Parathyroid adenoma (tissue), 2 donors: Measurements from ENCODE around the gene PJA2.

Experiments
- H2AFZ ChIP-seq: fragments of 300-600 bp; sonication (generic); one replicate; pipeline ENCODE4 v1.7.0; 2017; ENCODE audit warnings: antibody characterized with exemption, mild to moderate bottlenecking
- H3K27ac ChIP-seq: fragments of 300-600 bp; sonication (generic); one replicate; pipeline ENCODE4 v1.7.0; 2017
- H3K27me3 ChIP-seq: fragments of 300-600 bp; sonication (generic); one replicate; pipeline ENCODE4 v1.7.0; 2017; ENCODE audit warnings: low read length; ENCODE audit not compliant: control insufficient read depth, insufficient read depth
- H3K36me3 ChIP-seq: fragments of 300-600 bp; sonication (generic); one replicate; pipeline ENCODE4 v1.7.0; 2017; ENCODE audit warnings: low read length; ENCODE audit not compliant: control insufficient read depth, insufficient read depth
- H3K4me1 ChIP-seq: fragments of 300-600 bp; sonication (generic); one replicate; pipeline ENCODE4 v1.7.0; 2017; ENCODE audit warnings: control low read depth
- H3K4me2 ChIP-seq: fragments of 300-600 bp; sonication (generic); one replicate; pipeline ENCODE4 v1.7.0; 2017; ENCODE audit warnings: low read length
- H3K4me3 ChIP-seq: fragments of 300-600 bp; sonication (generic); one replicate; pipeline ENCODE4 v1.7.0; 2017; ENCODE audit warnings: low read depth, low read length
- H3K79me2 ChIP-seq: fragments of 300-600 bp; sonication (generic); one replicate; pipeline ENCODE4 v1.7.0; 2017; ENCODE audit warnings: control low read depth
- H3K9ac ChIP-seq: fragments of 300-600 bp; sonication (generic); one replicate; pipeline ENCODE4 v1.7.0; 2017; ENCODE audit warnings: mild to moderate bottlenecking
- H3K9me3 ChIP-seq: fragments of 300-600 bp; sonication (generic); one replicate; pipeline ENCODE4 v1.7.0; 2017; ENCODE audit warnings: low read length; ENCODE audit not compliant: control insufficient read depth
- CTCF ChIP-seq: fragments of 300-600 bp; sonication (generic); IDR thresholded peaks from one replicate; pipeline ENCODE4 v1.7.0; 2017; ENCODE audit warnings: antibody characterized with exemption, mild to moderate bottlenecking
- donor health status: primary hyperparathyroidism.

The PJA2 gene

DNA sequence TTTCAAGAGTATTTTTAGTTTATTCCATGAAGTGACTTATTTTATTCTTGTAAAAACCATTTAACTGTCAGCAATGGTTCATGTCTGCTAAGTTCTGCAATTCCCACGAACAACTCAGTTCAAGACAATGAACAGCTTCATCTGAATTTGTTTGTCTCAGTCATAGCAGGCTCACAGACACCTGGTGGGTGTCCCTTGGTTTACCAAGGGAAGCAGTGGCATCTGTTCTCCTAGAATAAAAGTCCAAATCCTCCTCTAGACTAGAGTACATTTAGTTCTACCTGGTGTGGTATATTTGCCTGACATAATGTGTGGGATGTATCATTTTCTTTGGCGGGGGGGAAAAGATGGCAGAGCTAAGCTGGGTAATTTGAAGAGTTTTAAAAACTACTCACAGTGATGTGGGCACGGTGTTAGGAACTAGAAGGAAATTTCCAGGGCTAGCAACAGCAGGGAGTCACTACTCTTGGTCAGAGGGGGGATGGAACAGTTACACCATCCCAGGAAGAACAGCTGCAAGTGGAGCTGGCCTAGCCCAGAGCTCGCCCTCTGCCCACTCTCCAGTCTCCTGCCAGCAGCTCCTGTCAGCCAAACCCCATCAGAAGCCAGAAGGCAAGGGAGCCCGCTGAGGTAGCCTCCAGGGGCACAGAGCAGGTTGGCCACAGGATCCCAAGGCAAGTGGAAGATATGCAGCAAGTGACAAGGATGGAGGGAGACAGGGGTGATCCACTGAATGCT lies 100.3 kb downstream of the PJA2 start:
- Histone ChIP-seq H3K4me3 (no peak overlapping the region), H3K9me3 (no peaks in the 10 kb centered on the region), H3K36me3 (no peaks in the 10 kb centered on the region), H3K79me2 (no peaks in the 10 kb centered on the region), H3K4me1 (no peaks in the 10 kb centered on the region), H3K27ac (no peak overlapping the region), H3K27me3 (no peaks in the 10 kb centered on the region), H3K9ac (no peak overlapping the region), H2AFZ (no peak overlapping the region), H3K4me2 (no peak overlapping the region)
- no peak for TF ChIP-seq CTCF

DNA sequence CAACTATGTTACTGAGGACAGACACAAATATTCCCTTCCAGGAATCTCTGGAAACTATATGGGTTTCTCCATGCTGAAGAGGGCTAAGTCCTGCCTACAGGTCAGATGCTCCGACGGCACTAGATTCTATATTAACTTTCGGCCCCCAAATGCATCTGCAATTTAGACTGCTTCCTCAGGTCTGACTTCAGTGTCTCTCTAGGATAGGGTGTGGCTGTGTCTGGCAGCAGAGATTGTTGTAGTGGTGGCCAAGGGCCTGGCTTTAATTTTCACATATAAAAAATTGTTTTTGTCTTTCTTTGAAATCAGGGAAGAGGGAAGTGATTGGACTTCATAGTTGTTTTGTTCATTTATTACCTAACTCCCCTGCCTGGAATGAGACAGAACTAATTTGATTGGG lies 101.8 kb downstream of the PJA2 start:
- H3K9ac ChIP-seq = no peak overlapping the region
- no peaks in the 10 kb centered on the region for H3K36me3 ChIP-seq
- no peak for TF ChIP-seq CTCF
- H3K4me1 ChIP-seq = no peaks in the 10 kb centered on the region
- H3K79me2 ChIP-seq = no peaks in the 10 kb centered on the region
- no peak overlapping the region for H3K4me2 ChIP-seq
- H3K27me3 ChIP-seq = no peaks in the 10 kb centered on the region
- H3K4me3 ChIP-seq = no peak overlapping the region
- H3K27ac ChIP-seq = no peak overlapping the region
- H3K9me3 ChIP-seq = no peaks in the 10 kb centered on the region
- H2AFZ ChIP-seq = no peak overlapping the region

DNA sequence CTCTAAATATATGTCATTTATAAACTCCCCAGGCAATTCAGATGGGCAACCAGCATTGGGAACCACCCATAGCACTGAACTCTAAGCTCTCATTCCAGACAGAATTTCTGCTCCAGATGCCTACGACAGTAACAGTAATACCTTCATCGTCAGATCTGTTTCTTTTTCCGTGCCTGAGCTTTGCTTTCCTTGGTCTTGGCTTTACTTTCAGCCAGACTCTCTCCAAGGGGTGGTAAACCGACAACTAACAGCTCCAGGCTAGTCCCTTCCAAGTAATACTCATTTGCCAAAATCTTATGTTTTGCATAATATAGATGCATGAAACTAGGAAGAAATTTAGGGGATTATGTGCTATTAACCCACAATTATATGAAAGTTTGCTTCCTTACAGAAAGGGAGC lies 102.3 kb downstream of the PJA2 start:
- no peaks in the 10 kb centered on the region for H3K79me2 ChIP-seq
- no peaks in the 10 kb centered on the region for H3K9me3 ChIP-seq
- H3K4me3 ChIP-seq = no peak overlapping the region
- no peak overlapping the region for H2AFZ ChIP-seq
- no peaks in the 10 kb centered on the region for H3K27me3 ChIP-seq
- TF ChIP-seq CTCF = no peak
- no peaks in the 10 kb centered on the region for H3K36me3 ChIP-seq
- H3K4me2 ChIP-seq = no peak overlapping the region
- no peak overlapping the region for H3K9ac ChIP-seq
- no peak overlapping the region for H3K27ac ChIP-seq
- no peaks in the 10 kb centered on the region for H3K4me1 ChIP-seq

DNA sequence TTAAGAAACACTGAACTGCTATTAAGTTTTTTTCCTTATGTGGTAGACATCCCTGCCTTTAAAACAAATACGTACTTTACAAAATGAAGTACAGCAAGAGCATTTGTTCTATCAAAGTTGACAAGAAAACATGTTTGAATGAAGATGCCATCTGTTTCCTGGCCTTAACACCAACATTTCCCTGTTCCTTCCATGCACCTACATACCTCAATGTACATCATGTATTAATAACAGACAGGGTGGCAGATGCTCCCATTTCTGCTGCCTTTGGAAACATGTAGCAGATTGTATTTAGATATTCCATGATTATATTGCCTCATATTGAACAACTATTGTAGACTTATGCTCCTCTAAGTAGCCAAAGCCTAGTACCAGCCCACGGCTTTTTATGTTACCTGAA lies 104.4 kb downstream of the PJA2 start:
- H3K27me3 ChIP-seq = no peaks in the 10 kb centered on the region
- H3K4me3 ChIP-seq = no peak overlapping the region
- H3K4me1 ChIP-seq = no peaks in the 10 kb centered on the region
- H3K27ac ChIP-seq = no peak overlapping the region
- TF ChIP-seq CTCF = no peak
- H3K4me2 ChIP-seq = no peak overlapping the region
- no peaks in the 10 kb centered on the region for H3K9me3 ChIP-seq
- H2AFZ ChIP-seq = no peak overlapping the region
- no peaks in the 10 kb centered on the region for H3K36me3 ChIP-seq
- no peaks in the 10 kb centered on the region for H3K79me2 ChIP-seq
- no peak overlapping the region for H3K9ac ChIP-seq

- no peak overlapping the region for H3K27ac ChIP-seq
- H3K36me3 ChIP-seq = no peaks in the 10 kb centered on the region
- H3K4me1 ChIP-seq = no peaks in the 10 kb centered on the region
- H2AFZ ChIP-seq = no peak overlapping the region
- TF ChIP-seq CTCF = no peak
- no peaks in the 10 kb centered on the region for H3K79me2 ChIP-seq
- no peak overlapping the region for H3K9ac ChIP-seq
- H3K4me3 ChIP-seq = no peak overlapping the region
- H3K27me3 ChIP-seq = no peaks in the 10 kb centered on the region
- no peak overlapping the region for H3K4me2 ChIP-seq
- H3K9me3 ChIP-seq = no peaks in the 10 kb centered on the region
Observed at GRCh38 chr5:109304309-109304708, 105.5 kb downstream of the PJA2 start.
